Prostate gland (tissue), 2 donors: Measurements from ENCODE around the gene HSH2D. TPM values are rescaled to one million over a fixed set of nuclear protein-coding genes. Genes with fewer than 3 reads are reported as not detected.

Experiments
- DNase-seq: peaks from one replicate; pipeline ENCODE4 v3.0.0-alpha.2; 2019; ENCODE audit warnings: low spot score
- H3K27ac ChIP-seq, 2 donors: fragments of 200-600 bp; sonication (generic); 2 replicates each; pipeline ENCODE4 v1.5.1; 2017 to 2019
- H3K27me3 ChIP-seq: fragments of 200-600 bp; sonication (generic); replicated peaks from 2 replicates; pipeline ENCODE4 v1.5.1; 2019; ENCODE audit not compliant: insufficient read depth
- H3K36me3 ChIP-seq, 2 donors: fragments of 200-600 bp; sonication (generic); 1 replicate in 1 of 2; 2 replicates in 1 of 2; pipeline versions ENCODE4 v1.5.1 to v1.8.1; 2017 to 2019
- H3K4me1 ChIP-seq: fragments of 200-600 bp; sonication (generic); replicated peaks from 2 replicates; pipeline ENCODE4 v1.5.1; 2019
- H3K4me3 ChIP-seq, 2 donors: fragments of 200-600 bp; sonication (generic); 2 replicates each; pipeline ENCODE4 v1.5.1; 2017 to 2019
- H3K9me3 ChIP-seq: fragments of 200-600 bp; sonication (generic); 2 replicates; pipeline ENCODE4 v1.5.1; 2017
- CTCF ChIP-seq, 4 experiments: fragments of 200-600 bp in 2 of 4; fragments of 450-650 bp in 2 of 4; sonication (generic) in 2 of 4; IDR thresholded peaks; 1 replicate in 3 of 4; 2 replicates in 1 of 4; pipeline ENCODE4 v1.5.1; 2016 to 2019; ENCODE audit warnings: antibody characterized with exemption in 4 of 4, mild to moderate bottlenecking in 2 of 4, moderate library complexity in 2 of 4
- POLR2A ChIP-seq: fragments of 450-650 bp; IDR thresholded peaks from one replicate; pipeline ENCODE4 v1.6.1; 2016; ENCODE audit warnings: antibody characterized with exemption, mild to moderate bottlenecking
- POLR2AphosphoS5 ChIP-seq: sonication (generic); formaldehyde crosslinking; IDR thresholded peaks from one replicate; pipeline ENCODE4 v1.6.1; 2017; ENCODE audit warnings: antibody characterized with exemption
- WGBS: methylation state at CpG from one replicate; pipeline ENCODE4 v1.1.5; 2018; 5-methylcytosine and 5-hydroxymethylcytosine counted together
- intact Hi-C: fragments of 100-400 bp; cut with DNase I; formaldehyde crosslinking; loops from one replicate; pipeline ENCODE4 v1.14.2; 2022
- total RNA-seq, 2 donors: library from RNA; depleted of rRNA; stranded (reverse); fragments of >200 nt; gene quantifications; one replicate each; pipeline ENCODE4 v1.1.0, GENCODE V29; 2016

The HSH2D gene
- total RNA-seq, 2 donors from 2014 or later = 12.6 to 13.5 TPM

- under 1% methylated on average over 18 of the region's 18 CpGs for WGBS
- peak overlapping the region; percentile 77 to 81 for H3K4me3 ChIP-seq
Measured at GRCh38 chr19:16198370-16198651, 54.8 kb downstream of the HSH2D start.

GRCh38 chr19:16199275-16199932, 55.9 kb downstream of the HSH2D start:
- peaks cover 0 to 6% of the 10 kb centered on the region in 2 donors for H3K36me3 ChIP-seq
- 81% methylated on average over 9 of the region's 9 CpGs for WGBS
- no peaks in the 10 kb centered on the region for H3K9me3 ChIP-seq
- DNase-seq = no peak
- H3K4me3 ChIP-seq = no peak overlapping the region
- H3K27ac ChIP-seq = no peak overlapping the region
- intact Hi-C loops = no loop called here
- no peak for TF ChIP-seq POLR2AphosphoS5
- no peak for TF ChIP-seq CTCF (IDR thresholded peaks at IDR 0.05)
- no peak for TF ChIP-seq POLR2A
- peaks cover 20% of the 10 kb centered on the region for H3K4me1 ChIP-seq
- no peaks in the 10 kb centered on the region for H3K27me3 ChIP-seq

More at GRCh38 chr19:16198370-16198651, 54.8 kb downstream of the HSH2D start:
- H3K27ac ChIP-seq = peak overlapping the region; percentile 34 to 50
- H3K36me3 ChIP-seq = peaks cover 0 to 1% of the 10 kb centered on the region in 2 donors
- no peaks in the 10 kb centered on the region for H3K9me3 ChIP-seq
- TF ChIP-seq POLR2AphosphoS5 = no peak
- no peak for TF ChIP-seq CTCF (IDR thresholded peaks at IDR 0.05)
- TF ChIP-seq POLR2A = no peak
- DNase-seq = no peak
- intact Hi-C loops = no loop called here
- no peaks in the 10 kb centered on the region for H3K27me3 ChIP-seq
- H3K4me1 ChIP-seq = peaks cover 20% of the 10 kb centered on the region

GRCh38 chr19:16200038-16201010, 56.8 kb downstream of the HSH2D start:
- Histone ChIP-seq H3K36me3 (peaks cover 0 to 6% of the 10 kb centered on the region in 2 donors), H3K4me1 (peaks cover 20% of the 10 kb centered on the region), H3K27me3 (no peaks in the 10 kb centered on the region), H3K9me3 (no peaks in the 10 kb centered on the region), H3K4me3 (no peak overlapping the region), H3K27ac (no peak overlapping the region)
- TF ChIP-seq CTCF (IDR thresholded peaks at IDR 0.05) = no peak
- no peak for DNase-seq
- WGBS = 79% methylated on average over 20 of the region's 20 CpGs
- intact Hi-C loops = no loop called here

GRCh38 chr19:16201011-16201391, 57.5 kb downstream of the HSH2D start:
- 86% methylated on average over 4 of the region's 4 CpGs for WGBS
- H3K36me3 ChIP-seq = peaks cover 0 to 6% of the 10 kb centered on the region in 2 donors
- H3K4me3 ChIP-seq = no peak overlapping the region
- TF ChIP-seq CTCF (IDR thresholded peaks at IDR 0.05) (no peak), POLR2AphosphoS5 (no peak), POLR2A (no peak)
- intact Hi-C loops = no loop called here
- no peaks in the 10 kb centered on the region for H3K27me3 ChIP-seq
- DNase-seq = no peak
- peaks cover 20% of the 10 kb centered on the region for H3K4me1 ChIP-seq
- H3K9me3 ChIP-seq = no peaks in the 10 kb centered on the region
- H3K27ac ChIP-seq = no peak overlapping the region
